WERI-Rb-1 (cell line): ENCODE measurements around the gene STPG4.
A peak's percentile ranks its signal among the peaks of the same experiment; 100 is the strongest.

Experiments
- DNase-seq: peaks from one replicate; pipeline ENCODE4 v3.0.0-alpha.2; 2020
- H3K27ac ChIP-seq: fragments of 250-450 bp; sonication (Bioruptor Pico); 2 replicates; pipeline ENCODE4 v1.5.1; 2020; ENCODE audit warnings: mild to moderate bottlenecking, moderate library complexity
- H3K27me3 ChIP-seq: fragments of 250-450 bp; sonication (Bioruptor Pico); 2 replicates; pipeline ENCODE4 v1.5.1; 2021; ENCODE audit warnings: mild to moderate bottlenecking, low read depth, moderate library complexity; ENCODE audit not compliant: insufficient read depth, severe bottlenecking
- H3K36me3 ChIP-seq: fragments of 250-450 bp; sonication (Bioruptor Pico); 2 replicates; pipeline ENCODE4 v1.5.1; 2020; ENCODE audit warnings: mild to moderate bottlenecking, moderate library complexity
- H3K4me3 ChIP-seq: 2 replicates; pipeline ENCODE4 v1.5.1; 2011; ENCODE audit warnings: low read depth, mild to moderate bottlenecking, control low read depth, low read length
- H3K9me3 ChIP-seq: fragments of 250-450 bp; sonication (Bioruptor Pico); 2 replicates; pipeline ENCODE4 v1.5.1; 2021; ENCODE audit warnings: mild to moderate bottlenecking, moderate library complexity; ENCODE audit not compliant: severe bottlenecking
- CTCF ChIP-seq: IDR thresholded peaks from 2 replicates; pipeline ENCODE4 v1.5.1; 2011; ENCODE audit warnings: low read depth, mild to moderate bottlenecking, control low read depth, inconsistent platforms, low read length

Gene STPG4

GRCh38 chr2:47147021-47147420, 8.1 kb downstream of the STPG4 start:
- Histone ChIP-seq H3K27me3 (no peaks in the 10 kb centered on the region), H3K9me3 (no peaks in the 10 kb centered on the region), H3K36me3 (no peaks in the 10 kb centered on the region), H3K27ac (no peak overlapping the region), H3K4me3 (no peak overlapping the region)
- no peak for DNase-seq
- TF ChIP-seq CTCF: no peak

GRCh38 chr2:47145466-47145865, 9.6 kb downstream of the STPG4 start:
- Histone ChIP-seq H3K4me3 (no peak overlapping the region), H3K36me3 (no peaks in the 10 kb centered on the region), H3K27ac (no peak overlapping the region), H3K9me3 (no peaks in the 10 kb centered on the region), H3K27me3 (no peaks in the 10 kb centered on the region)
- TF ChIP-seq CTCF: no peak
- DNase-seq: no peak

- H3K9me3 ChIP-seq: peaks cover 8% of the 10 kb centered on the region
- TF ChIP-seq CTCF: no peak
- H3K36me3 ChIP-seq: no peaks in the 10 kb centered on the region
- no peak for DNase-seq
- H3K27me3 ChIP-seq: no peaks in the 10 kb centered on the region
- no peak overlapping the region for H3K27ac ChIP-seq
- no peak overlapping the region for H3K4me3 ChIP-seq
These were observed 13.6 kb downstream of the STPG4 start for GRCh38 chr2:47141520-47141919.

GRCh38 chr2:47134386-47135090, 20.6 kb downstream of the STPG4 start:
- no peak for TF ChIP-seq CTCF
- H3K9me3 ChIP-seq: peaks cover 11% of the 10 kb centered on the region
- no peak for DNase-seq
- no peak overlapping the region for H3K4me3 ChIP-seq
- H3K27ac ChIP-seq: no peak overlapping the region
- H3K27me3 ChIP-seq: no peaks in the 10 kb centered on the region
- H3K36me3 ChIP-seq: no peaks in the 10 kb centered on the region

GRCh38 chr2:47133046-47133445, 22.1 kb downstream of the STPG4 start:
- Histone ChIP-seq H3K27me3 (no peaks in the 10 kb centered on the region), H3K4me3 (no peak overlapping the region), H3K27ac (no peak overlapping the region), H3K9me3 (peaks cover 11% of the 10 kb centered on the region), H3K36me3 (no peaks in the 10 kb centered on the region)
- no peak for TF ChIP-seq CTCF
- DNase-seq: no peak

- no peak for TF ChIP-seq CTCF
- DNase-seq: peak; percentile 27
- H3K9me3 ChIP-seq: peaks cover under 1% of the 10 kb centered on the region
- no peaks in the 10 kb centered on the region for H3K36me3 ChIP-seq
- no peaks in the 10 kb centered on the region for H3K27me3 ChIP-seq
- no peak overlapping the region for H3K27ac ChIP-seq
- no peak overlapping the region for H3K4me3 ChIP-seq
These were observed 25.9 kb downstream of the STPG4 start for GRCh38 chr2:47129191-47129706.
